ENCODE data around the gene CBR1.

CBR1 gene

DNA sequence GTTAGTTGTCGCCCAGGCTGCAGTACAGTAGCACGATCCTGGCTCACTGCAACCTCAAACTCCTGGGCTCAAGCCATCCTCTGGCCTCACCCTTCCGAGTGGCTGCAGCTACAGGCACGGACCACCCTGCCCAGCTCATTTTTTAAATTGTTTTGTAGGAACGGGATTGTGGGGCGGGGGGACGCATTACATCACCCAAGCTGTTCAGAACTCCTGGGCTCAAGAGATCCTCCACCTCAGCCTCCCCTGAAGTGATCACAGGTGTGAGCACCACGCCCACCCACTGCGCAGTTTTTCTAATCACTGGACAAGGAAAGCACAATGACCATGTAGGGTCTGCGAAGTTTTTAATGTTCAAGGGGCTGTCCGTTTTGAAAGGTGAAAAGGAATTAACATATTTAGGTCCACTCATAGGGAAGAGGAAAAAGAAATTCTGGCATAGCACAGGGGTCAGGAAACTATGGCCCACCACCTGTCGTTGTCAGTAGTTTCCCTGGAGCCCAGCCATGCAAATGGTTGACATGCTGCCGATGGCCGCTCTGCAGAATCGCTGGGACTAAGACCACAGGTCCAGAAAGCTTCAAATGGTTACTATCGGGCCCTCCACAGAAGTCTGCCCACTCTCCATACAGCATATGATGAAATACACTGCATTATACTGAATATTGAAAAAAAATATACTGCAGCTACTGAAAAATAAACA is 35.5 kb upstream of the CBR1 start:
- DNase-seq (ENCODE audit: low read depth, low spot score), result no peak
- ChIA-PET CTCF (interaction anchor here (0.8 to 1.4 kb wide), 4 partner anchors 25 to 1341 kb away, joined by 3 read pairs; no protein-coding TSS in a partner anchor), POLR2A (interaction anchor here (0.6 kb wide), 1 partner anchor 659 kb away, joined by 4 read pairs; no protein-coding TSS in a partner anchor)
- TF ChIP-seq, protein P1, sequence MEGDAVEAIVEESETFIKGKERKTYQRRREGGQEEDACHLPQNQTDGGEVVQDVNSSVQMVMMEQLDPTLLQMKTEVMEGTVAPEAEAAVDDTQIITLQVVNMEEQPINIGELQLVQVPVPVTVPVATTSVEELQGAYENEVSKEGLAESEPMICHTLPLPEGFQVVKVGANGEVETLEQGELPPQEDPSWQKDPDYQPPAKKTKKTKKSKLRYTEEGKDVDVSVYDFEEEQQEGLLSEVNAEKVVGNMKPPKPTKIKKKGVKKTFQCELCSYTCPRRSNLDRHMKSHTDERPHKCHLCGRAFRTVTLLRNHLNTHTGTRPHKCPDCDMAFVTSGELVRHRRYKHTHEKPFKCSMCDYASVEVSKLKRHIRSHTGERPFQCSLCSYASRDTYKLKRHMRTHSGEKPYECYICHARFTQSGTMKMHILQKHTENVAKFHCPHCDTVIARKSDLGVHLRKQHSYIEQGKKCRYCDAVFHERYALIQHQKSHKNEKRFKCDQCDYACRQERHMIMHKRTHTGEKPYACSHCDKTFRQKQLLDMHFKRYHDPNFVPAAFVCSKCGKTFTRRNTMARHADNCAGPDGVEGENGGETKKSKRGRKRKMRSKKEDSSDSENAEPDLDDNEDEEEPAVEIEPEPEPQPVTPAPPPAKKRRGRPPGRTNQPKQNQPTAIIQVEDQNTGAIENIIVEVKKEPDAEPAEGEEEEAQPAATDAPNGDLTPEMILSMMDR (IDR thresholded peaks at IDR 0.05; ENCODE audit: insufficient read depth, low read length, missing control alignments), result no peak
- H3K4me3 ChIP-seq (ENCODE audit: low read depth, low read length), result no peak overlapping the region

DNA sequence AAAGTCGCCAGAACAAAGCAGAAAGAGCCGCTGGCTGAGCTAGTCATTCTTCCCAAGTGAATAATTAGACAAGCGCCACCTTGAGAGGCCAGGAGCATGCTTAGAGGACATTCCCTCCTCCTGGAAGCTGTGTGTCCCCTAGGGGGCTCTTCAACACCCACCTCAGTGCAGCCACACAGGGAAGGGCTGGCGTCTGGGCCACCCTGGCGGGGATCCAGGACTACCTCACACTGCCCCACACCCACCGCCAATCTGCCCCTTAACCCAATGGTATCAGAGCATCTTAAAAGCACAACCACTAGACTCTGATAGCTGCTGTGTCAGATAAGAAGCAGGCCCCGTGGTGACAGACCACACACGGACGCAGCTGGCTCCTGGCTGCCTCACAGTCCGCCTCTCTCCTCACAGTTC is 34.4 kb upstream of the CBR1 start:
- H3K4me3 ChIP-seq (ENCODE audit: low read depth, low read length), result no peak overlapping the region
- ChIA-PET POLR2A (no interaction called here), CTCF (interaction anchor here (1.0 to 1.4 kb wide), 2 partner anchors 1290 to 1342 kb away, joined by 3 read pairs; no protein-coding TSS in a partner anchor)
- no peak for DNase-seq (ENCODE audit: low read depth, low spot score)
- TF ChIP-seq, protein P1 (IDR thresholded peaks at IDR 0.05; ENCODE audit: insufficient read depth, low read length, missing control alignments), result no peak

DNA sequence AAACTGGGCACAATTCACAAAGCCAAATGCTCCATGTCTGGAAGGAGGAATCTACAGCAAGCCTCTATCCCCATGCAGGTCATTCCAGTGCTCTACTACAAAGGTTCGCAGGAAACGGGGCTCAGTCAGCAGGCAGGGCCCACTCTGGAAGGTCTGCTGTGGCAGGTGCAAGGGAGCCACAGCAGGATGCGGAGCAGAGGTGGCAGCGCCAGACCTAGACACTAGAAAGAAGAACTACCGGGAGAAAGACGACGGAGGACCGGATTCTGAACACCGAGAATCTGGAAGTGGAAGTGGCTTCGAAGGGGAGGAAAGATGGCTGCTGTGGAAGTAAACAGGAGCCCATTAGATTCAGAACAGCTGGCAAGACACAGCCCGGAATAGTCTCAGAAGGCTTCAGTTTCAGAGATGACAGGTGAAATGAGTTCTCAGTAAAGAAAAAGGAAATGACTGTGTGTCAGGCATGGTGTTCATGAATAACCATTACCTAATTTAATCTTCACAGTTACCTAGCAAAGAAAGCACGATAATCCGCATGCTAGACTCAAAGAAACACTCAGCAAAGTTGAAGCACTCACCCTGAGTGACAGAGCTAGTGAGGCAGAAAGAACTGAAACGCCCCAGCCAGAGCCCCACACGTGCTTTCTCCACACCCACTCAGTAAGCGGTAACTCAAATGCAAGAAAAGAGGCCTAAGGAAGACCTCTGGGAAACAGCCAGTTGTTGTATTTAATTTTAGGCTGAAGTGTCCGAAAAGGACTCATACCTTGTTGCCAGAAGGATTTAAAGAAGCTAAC is 30.9 kb upstream of the CBR1 start:
- ChIA-PET CTCF (interaction anchor here (1.4 to 2.7 kb wide), 2 partner anchors 11 to 1294 kb away, joined by 3 to 11 read pairs; no protein-coding TSS in a partner anchor), POLR2A (no interaction called here)
- no peak overlapping the region for H3K4me3 ChIP-seq (ENCODE audit: low read depth, low read length)
- TF ChIP-seq, protein P1 (IDR thresholded peaks at IDR 0.05; ENCODE audit: insufficient read depth, low read length, missing control alignments), result no peak
- no peak for DNase-seq (ENCODE audit: low read depth, low spot score)

DNA sequence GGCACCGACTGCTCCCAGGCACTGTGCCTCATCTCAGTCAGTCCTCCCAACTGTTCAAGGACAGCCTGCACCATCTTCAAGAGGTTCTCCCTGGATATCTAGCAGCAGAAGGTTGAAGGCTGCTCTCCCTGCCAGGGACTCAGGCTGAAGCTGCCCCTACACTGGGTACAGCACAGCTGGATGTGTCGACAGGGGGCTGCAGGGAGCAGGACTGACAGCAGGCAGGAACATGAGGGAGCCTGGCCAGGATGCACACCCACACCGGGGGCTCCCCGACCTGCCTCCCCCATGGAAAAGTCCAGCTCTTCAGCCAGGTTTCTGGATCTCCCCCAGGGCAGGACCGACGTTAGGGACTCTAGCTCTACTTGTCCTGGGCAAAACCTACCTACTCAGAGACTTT is 30.0 kb upstream of the CBR1 start:
- no peak for DNase-seq (ENCODE audit: low read depth, low spot score)
- H3K4me3 ChIP-seq (ENCODE audit: low read depth, low read length), result no peak overlapping the region
- ChIA-PET POLR2A (no interaction called here), CTCF (interaction anchor here (1.4 to 1.9 kb wide), 2 partner anchors 9 to 1295 kb away, joined by 3 to 4 read pairs; no protein-coding TSS in a partner anchor)
- TF ChIP-seq, protein P1 (IDR thresholded peaks at IDR 0.05; ENCODE audit: insufficient read depth, low read length, missing control alignments), result no peak

DNA sequence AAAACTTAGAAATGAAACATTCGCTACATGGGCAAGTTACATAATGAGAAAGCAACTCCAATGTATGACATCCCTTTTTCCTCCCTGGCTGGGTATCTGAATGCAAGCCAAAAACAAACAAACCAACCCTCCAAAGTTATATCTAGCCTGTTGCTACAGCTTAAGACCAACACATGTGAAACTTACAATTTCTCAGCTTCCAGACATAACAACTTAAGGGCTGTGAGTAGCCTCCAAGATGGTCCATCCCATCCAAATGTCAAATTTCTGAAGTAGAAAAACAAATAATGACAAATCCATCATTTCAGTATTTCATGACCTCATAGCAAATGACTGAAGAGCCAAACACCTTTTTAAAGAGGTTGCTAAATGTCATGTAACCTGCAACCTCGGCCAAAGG is 29.4 kb upstream of the CBR1 start:
- no peak for DNase-seq (ENCODE audit: low read depth, low spot score)
- ChIA-PET CTCF (interaction anchor here (1.4 to 1.9 kb wide), 2 partner anchors 10 to 1295 kb away, joined by 3 to 4 read pairs; no protein-coding TSS in a partner anchor), POLR2A (no interaction called here)
- TF ChIP-seq, protein P1 (IDR thresholded peaks at IDR 0.05; ENCODE audit: insufficient read depth, low read length, missing control alignments), result no peak
- H3K4me3 ChIP-seq (ENCODE audit: low read depth, low read length), result no peak overlapping the region

DNA sequence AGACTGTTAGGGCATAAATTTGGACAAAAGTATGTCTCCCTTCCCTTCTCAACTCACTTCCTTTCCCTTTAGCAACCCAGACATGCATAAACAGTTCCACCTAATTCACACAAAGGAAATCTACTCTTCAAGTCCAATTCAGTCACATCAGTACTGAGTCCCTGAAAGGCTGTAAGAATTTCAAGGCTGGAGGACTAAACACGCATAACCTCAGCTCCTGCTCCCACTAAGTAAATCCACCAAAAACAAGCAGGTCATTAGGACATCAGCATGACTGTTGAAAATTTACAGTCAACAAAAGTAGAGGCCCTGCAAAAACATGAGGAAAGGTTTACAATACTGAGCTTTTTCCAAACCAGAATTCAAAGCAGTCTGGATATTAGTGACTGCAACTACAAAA is 27.9 kb upstream of the CBR1 start:
- no peak for DNase-seq (ENCODE audit: low read depth, low spot score)
- H3K4me3 ChIP-seq (ENCODE audit: low read depth, low read length), result no peak overlapping the region
- ChIA-PET POLR2A (no interaction called here), CTCF (interaction anchor here (0.8 to 2.1 kb wide), 3 partner anchors 13 to 85 kb away, joined by 3 to 6 read pairs (median 6); no protein-coding TSS in a partner anchor)
- TF ChIP-seq, protein P1 (IDR thresholded peaks at IDR 0.05; ENCODE audit: insufficient read depth, low read length, missing control alignments), result no peak
